ENCODE data around the gene MYH2. TPM values are rescaled to one million over a fixed set of nuclear protein-coding genes. Genes with fewer than 3 reads are reported as not detected.
"Not testable (repeated sequence)": the region's sequence is repeated elsewhere in the genome, so short reads cannot be mapped to it uniquely, and the experiment has no call there.

Gene MYH2
- total RNA-seq, 1 donor from 2014 or later, result not detected

GRCh38 chr17:10556301-10557005, 7.0 kb upstream of the MYH2 start:
- Histone ChIP-seq H3K27ac (no peak overlapping the region), H3K4me3 (no peak overlapping the region), H3K9me3 (no peaks in the 10 kb centered on the region), H3K4me1 (no peaks in the 10 kb centered on the region), H3K27me3 (no peaks in the 10 kb centered on the region), H3K36me3 (no peaks in the 10 kb centered on the region)
- no peak for DNase-seq (ENCODE audit: extremely low spot score in 2 of 2)
- TF ChIP-seq POLR2A (IDR thresholded peaks at IDR 0.05) (no peak), POLR2AphosphoS5 (IDR thresholded peaks at IDR 0.05; ENCODE audit: insufficient read depth in 1 of 2, low read depth in 1 of 2) (no peak), CTCF (IDR thresholded peaks at IDR 0.05) (no peak)
- intact Hi-C loops (cut with DNase I), result no loop called here

DNA sequence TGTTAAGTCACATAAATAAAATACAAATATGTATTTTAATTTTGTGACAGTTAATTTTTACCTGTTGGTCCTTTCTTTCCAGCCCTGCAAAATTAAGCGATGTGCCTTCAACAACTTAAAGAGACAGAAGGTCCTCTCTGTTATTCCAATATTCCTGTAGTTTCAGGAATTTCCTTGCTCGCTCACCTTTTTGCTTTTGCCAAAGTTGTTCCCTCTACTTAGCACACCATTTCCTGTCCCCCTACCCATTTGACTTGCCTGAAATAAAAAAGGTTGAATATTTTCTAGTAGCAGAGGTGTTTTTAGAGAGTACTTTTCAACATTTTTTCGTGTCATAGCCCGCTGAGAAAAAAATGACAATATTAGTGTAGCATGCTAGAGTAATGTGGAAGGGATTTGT, 556 bp upstream of the MYH2 start:
- no peaks in the 10 kb centered on the region for H3K9me3 ChIP-seq
- no peaks in the 10 kb centered on the region for H3K27me3 ChIP-seq
- TF ChIP-seq POLR2AphosphoS5 (IDR thresholded peaks at IDR 0.05; ENCODE audit: insufficient read depth in 1 of 2, low read depth in 1 of 2), result no peak
- no peak for TF ChIP-seq POLR2A (IDR thresholded peaks at IDR 0.05)
- TF ChIP-seq CTCF (IDR thresholded peaks at IDR 0.05), result no peak
- no peaks in the 10 kb centered on the region for H3K36me3 ChIP-seq
- intact Hi-C loops (cut with DNase I), result no loop called here
- no peak overlapping the region for H3K27ac ChIP-seq
- H3K4me3 ChIP-seq, result no peak overlapping the region
- DNase-seq (ENCODE audit: extremely low spot score in 2 of 2), result no peak
- H3K4me1 ChIP-seq, result no peaks in the 10 kb centered on the region

DNA sequence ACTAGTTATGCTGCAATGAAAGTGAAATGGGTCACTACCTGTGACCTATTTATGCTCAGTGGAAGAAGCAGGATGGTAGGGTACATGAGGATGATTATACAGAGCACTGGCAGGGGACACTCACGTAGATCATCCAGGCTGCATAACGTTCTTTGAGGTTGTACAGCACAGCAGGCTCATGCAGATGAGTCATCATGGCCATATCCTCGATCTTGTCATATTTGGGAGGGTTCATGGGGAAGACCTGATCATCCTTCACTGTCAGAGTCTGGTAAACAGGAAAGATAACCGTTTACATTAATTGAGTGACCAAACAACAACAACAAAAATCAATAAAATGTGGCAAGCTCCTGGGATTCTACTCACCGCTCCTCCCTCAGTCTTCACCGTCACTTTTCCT, 2.1 kb downstream of the MYH2 start:
- no peak overlapping the region for H3K4me3 ChIP-seq
- H3K27ac ChIP-seq, result no peak overlapping the region
- no peak for TF ChIP-seq CTCF (IDR thresholded peaks at IDR 0.05)
- no peak for TF ChIP-seq POLR2A (IDR thresholded peaks at IDR 0.05)
- no peak for TF ChIP-seq POLR2AphosphoS5 (IDR thresholded peaks at IDR 0.05; ENCODE audit: insufficient read depth in 1 of 2, low read depth in 1 of 2)
- H3K36me3 ChIP-seq, result no peaks in the 10 kb centered on the region
- H3K9me3 ChIP-seq, result no peaks in the 10 kb centered on the region
- intact Hi-C loops (cut with DNase I), result no loop called here
- DNase-seq (ENCODE audit: extremely low spot score in 2 of 2), result no peak
- H3K27me3 ChIP-seq, result no peaks in the 10 kb centered on the region
- H3K4me1 ChIP-seq, result no peaks in the 10 kb centered on the region

DNA sequence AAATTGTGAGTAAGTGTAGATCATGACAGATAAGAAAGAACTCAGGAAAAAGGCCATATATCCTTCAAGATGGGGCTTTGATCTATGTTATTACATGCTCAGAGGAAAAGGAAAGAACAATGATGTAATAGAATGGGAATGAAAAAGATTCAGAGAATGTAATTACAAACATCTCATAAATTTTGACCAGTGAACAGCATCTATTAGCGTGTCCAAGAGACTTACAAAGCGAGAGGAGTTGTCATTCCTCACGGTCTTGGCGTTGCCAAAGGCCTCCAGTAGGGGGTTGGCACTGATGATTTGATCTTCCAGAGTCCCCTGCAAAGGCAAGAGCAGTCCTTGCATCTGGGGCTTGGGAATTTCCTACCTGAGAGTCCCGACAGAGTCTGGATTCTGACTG, 6.0 kb downstream of the MYH2 start:
- DNase-seq (ENCODE audit: extremely low spot score in 2 of 2); H3K36me3 ChIP-seq; H3K4me3 ChIP-seq; H3K9me3 ChIP-seq; H3K4me1 ChIP-seq; H3K27ac ChIP-seq; intact Hi-C loops (cut with DNase I); H3K27me3 ChIP-seq: not testable (repeated sequence)

GRCh38 chr17:10541179-10541578, 8.3 kb downstream of the MYH2 start:
- H3K4me3 ChIP-seq; H3K4me1 ChIP-seq; intact Hi-C loops (cut with DNase I); DNase-seq (ENCODE audit: extremely low spot score in 2 of 2); H3K9me3 ChIP-seq; H3K27ac ChIP-seq; H3K27me3 ChIP-seq; H3K36me3 ChIP-seq: not testable (repeated sequence)

DNA sequence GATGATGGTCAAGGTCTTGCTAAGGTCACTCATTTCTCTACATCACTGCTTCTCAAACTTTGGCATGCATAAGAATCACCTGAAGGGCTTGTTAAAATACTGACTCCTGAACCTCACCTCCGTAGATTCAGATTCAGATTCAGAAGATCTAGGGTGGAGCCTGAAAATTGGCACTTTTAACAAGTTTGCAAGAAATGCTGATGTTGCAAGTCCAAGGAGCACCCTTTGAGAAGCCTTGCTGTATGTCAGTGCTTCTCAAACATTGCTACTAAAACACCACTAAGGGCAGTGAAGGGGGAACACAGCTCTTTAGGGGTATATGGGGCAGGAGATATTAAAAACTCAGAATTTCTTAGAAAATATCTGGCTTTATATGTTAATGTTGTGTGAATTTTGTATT, 17.4 kb downstream of the MYH2 start:
- Histone ChIP-seq H3K36me3 (no peaks in the 10 kb centered on the region), H3K4me1 (no peaks in the 10 kb centered on the region), H3K27ac (no peak overlapping the region), H3K4me3 (no peak overlapping the region), H3K9me3 (no peaks in the 10 kb centered on the region), H3K27me3 (no peaks in the 10 kb centered on the region)
- TF ChIP-seq POLR2AphosphoS5 (IDR thresholded peaks at IDR 0.05; ENCODE audit: insufficient read depth in 1 of 2, low read depth in 1 of 2), result no peak
- TF ChIP-seq POLR2A (IDR thresholded peaks at IDR 0.05), result no peak
- TF ChIP-seq CTCF (IDR thresholded peaks at IDR 0.05), result no peak
- intact Hi-C loops (cut with DNase I), result no loop called here
- no peak for DNase-seq (ENCODE audit: extremely low spot score in 2 of 2)

Measured in vagina (tissue), 2 donors.